Right ventricle myocardium superior (tissue), 1 donor: Measurements from ENCODE around the gene RPTN. TPM values are rescaled to one million over a fixed set of nuclear protein-coding genes. Genes with fewer than 3 reads are reported as not detected.
"Not testable (repeated sequence)": the region's sequence is repeated elsewhere in the genome, so short reads cannot be mapped to it uniquely, and the experiment has no call there.

ENCODE experiments used
- ATAC-seq: fragments of 200-7000 bp; cut with Tn5 transposase; one replicate; pipeline ENCODE4 v1.9.1; 2020; ENCODE audit warnings: mild to moderate bottlenecking; ENCODE audit not compliant: poor library complexity
- DNase-seq: peaks from one replicate; pipeline ENCODE4 v3.0.0-alpha.2; 2020
- intact Hi-C: fragments of 100-400 bp; cut with DNase I; formaldehyde crosslinking; loops from one replicate; pipeline ENCODE4 v1.11.2; 2022
- total RNA-seq: library from RNA; stranded (reverse); fragmentation: NEBNext Ultra II Directional; extraction: Animal tissue kit (Norgen Biotek cat#: 25700); gene quantifications from one replicate; pipeline ENCODE4 v1.2.1, GENCODE V29; 2021
- donor health status: DM: no; HTN: yes; CAD: no; lungs with severe emphysema.

Gene RPTN
- total RNA-seq, 1 donor from 2014 or later = not detected

DNA sequence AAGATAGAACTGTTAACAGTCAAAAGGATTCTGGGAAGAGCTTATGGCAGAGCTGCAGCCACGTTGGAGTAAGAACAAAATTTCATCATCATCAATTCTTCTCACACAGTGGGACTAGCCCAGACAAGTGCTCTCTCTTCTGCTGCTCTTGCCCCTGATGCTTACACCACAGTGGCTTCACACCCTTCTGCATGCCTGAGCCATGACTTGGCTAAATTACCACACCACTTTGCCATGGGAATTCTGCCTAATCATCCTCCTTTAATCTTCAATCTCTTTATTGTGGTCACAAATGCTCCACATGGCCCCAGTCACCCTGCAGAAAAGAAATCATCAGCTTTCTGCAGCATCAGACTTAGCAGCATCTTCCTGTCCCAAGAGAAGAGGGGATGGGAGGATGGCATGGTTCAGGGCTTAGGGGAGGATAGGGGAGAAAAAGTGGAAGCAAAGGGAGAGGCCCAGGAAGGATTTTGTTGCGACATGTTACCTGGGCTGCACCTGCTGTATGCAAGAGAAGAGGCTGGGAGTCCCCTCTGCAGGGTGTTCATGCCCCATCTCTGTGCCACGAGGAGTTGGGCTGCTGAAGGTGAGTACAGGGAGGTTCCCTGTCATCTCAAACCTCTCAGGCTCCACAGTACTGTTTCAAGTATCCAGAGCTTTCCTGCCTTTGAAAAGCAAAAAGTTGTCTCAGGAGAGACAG is 9.0 kb upstream of the RPTN start:
- intact Hi-C loops = no loop called here
- DNase-seq (no peak), ATAC-seq (peak; percentile 57)

DNA sequence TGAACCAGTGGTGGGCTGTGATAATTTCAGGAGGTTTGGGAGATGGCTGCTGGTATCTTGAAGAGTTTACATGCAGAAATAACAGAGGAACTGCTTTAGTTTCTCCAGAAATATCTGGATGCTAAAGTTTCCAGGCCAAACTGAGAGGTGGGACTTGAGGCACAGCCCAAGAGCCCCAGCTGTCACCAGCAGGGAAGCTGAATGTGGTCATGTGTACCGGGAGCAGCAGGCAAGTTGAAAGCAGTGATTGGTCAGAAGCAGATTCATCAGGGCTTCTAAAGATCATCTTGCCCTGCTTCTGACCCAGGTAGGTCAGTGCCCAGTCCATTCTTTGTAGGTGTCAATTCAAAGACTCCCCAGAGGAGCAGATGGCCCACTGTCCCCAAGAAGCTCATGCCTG is 7.9 kb upstream of the RPTN start:
- intact Hi-C loops = no loop called here
- DNase-seq = no peak
- ATAC-seq = no peak

DNA sequence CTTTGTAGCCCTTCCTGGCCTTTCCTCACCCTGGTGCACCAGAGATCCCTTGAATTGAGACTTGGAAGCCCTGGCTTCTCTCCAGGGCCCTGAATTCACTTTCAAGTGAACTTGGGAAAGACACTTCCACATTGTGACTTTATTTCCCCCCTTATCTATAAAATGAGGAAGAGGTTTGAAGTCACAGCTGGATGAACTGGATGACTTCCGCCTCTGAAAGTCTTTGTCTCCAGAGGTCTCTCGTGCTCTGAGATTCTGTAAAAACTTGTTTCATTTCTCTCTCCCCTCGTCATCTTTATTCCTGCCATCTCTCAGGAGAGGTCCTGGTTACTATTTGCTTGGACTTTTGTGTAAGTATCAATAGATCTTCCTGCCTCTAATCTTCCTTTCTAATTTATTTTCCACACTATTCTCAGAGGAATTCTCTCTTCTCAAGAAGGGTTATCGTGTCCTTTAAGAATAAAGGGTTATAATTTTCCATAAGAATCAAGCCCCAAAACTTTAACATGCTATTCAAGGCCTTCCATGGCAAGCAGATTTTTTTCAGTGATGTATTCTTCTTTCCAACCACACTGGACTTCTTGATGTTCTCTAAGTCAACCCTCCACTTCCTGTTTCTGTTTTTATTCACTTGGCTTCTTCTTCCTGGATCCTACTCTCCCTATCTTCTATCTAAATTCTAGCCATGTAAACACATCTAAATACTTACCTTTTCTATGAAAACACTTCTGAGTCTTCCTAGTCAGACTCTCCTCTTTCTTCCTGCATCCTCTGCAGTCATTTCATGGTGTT is 6.5 kb upstream of the RPTN start:
- intact Hi-C loops = no loop called here
- ATAC-seq (no peak), DNase-seq (no peak)

DNA sequence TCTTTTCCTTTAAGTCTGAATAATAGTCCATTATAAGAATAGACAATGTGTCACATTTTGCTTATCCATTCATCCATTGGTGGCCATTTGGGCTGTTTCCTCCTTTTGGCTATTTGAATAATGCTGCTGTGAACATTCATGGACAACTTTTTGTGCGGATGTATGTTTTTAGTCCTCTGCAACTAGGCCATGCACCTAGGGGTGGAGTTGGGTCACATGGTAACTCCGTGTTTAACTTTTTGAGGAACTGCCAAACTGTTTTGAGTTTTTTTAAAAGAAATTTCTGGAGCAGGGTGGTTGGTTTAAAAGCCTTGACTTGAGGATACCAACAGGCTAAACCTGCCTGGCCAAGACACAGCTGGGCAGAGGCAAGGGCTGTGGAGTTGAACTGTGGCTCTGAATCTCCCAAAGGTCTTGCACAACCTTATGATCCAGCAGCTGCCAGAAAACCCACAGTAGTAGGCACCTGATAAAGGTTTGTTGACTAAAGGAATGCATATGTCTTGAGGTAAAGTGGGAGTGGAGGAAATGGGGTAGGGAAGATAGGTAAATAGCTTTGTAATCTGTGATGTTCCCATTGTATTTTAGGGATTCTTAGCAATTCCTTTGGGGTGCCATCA is 5.6 kb upstream of the RPTN start:
- ATAC-seq (no peak), DNase-seq (no peak)
- intact Hi-C loops = no loop called here

DNA sequence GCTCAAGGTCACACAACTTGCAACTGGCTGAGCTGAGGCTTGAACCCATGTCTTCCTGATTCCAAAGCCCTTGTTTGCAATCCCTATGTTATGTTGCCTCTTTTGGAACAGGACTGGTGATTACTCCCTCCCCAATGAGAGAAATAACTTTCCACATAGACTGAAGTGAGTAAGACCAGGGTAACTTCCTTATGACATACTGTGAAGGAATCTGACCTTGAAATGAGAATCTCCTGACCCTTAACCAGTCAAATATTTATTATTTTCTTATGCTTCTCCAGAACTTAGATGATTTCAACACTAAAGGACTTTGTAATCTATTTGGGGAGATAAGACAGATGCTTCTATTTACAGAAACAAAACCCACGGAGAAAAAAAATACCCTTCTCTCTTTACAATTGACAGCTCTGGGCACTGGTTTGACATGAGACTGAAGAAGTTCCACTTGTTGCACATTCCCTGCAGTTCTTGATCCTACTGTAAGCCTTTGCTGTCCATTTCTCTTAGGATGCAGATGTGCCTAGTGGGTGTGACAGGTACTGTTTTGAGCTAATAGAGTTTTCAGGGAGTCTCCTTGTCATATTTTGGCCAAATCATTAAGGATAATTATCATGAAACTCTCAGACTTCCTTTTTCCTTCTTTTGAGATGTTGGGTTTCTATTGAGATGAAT is 3.9 kb upstream of the RPTN start:
- ATAC-seq = no peak
- intact Hi-C loops = no loop called here
- no peak for DNase-seq

DNA sequence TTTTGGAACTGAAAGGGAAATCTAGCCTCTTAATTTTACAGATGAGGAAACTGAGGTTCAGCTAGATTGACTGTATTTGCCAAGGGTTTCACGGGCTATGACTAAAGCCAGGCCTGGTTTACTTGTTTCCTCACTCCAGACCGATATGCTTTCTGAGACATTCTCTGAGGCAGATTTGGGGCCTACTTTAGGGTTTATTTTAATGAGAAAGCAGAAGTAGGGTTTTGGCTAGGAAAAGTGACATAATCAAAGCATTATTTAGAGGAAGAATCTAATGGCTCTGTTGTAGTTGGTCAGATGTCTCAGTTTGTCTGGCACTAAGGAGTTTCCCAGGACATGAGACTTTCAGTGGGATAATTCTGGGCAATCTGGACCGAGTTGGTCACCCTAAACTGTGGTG is 1.5 kb upstream of the RPTN start:
- ATAC-seq = peak; percentile 29
- no peak for DNase-seq
- intact Hi-C loops = no loop called here

DNA sequence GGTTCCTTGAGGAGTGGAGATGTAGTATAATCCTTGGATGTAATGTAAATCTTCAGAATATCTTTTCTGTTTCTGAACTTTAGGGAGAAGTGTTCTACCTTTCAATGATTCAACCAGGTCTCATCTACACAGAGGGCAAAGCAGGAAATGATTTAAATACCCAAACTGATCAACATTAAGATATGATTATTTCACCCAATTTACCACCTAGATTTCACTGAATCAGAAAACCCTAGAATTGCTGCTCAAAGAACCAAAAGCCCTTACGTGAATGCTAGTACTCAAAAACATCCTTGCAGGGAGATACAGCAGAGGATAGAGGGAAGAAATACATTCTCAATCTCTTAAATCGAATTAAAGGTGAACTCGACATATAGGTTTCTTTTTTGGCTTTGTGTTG is 5.0 kb downstream of the RPTN start:
- ATAC-seq (no peak), DNase-seq (no peak)
- intact Hi-C loops = no loop called here

DNA sequence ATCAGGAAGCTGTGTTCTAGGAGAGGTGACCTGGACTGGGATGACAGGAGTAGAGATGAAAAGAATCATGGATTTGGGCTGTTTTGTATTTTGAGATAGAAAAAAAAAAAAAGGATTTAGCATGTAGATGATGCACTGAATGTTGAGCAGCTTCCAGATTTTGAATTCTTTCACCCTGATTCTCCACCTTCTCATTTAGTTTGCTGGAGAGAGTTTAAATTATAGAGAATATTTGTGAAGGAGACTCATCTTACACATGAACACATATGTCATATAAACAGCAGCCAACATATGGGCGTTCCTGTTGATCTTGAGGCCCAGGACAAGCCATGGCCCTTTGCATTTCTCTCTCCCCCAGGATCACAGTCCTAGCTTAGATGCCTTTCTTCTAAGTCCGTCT is 7.4 kb downstream of the RPTN start:
- DNase-seq (no peak), ATAC-seq (no peak)
- intact Hi-C loops = no loop called here

DNA sequence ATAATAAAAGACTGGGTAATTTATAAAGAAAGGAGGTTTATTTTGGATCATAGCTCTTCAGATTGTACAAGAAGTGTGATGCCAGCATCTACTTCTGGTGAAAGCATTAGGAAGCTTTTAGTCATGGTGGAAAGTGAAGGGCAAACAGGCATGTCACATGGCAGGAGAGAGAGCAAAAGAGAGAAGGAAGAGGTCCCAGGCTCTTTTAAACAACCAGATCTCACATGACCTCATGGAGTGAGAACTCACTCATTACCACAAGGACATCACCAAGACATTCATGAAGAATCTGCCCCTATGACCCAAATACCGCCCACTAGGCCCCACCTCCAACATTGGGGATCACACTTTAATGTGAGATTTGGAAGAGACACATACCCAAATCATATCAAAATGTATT is 10.0 kb downstream of the RPTN start:
- no peak for DNase-seq
- intact Hi-C loops = no loop called here
- no peak for ATAC-seq

DNA sequence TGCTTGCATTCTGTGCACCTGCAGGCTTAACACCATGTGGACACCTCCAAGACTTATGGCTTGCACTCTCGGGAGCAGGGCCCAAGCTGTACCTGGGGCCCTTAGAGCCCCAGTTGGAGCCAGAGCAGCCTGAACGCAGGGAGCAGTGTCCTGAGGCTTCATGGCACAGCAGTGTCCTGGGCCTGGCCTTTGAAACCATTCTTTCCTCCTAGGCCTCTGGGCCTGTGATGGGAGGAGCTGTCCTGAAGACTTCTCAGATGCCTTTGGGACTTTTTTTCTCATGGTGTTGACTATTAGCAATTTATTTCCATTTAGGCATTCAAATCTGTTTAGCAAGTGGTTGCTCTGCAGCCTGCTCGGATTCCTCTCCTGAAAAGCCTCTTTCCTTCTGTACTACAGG is 11.0 kb downstream of the RPTN start:
- ATAC-seq (no peak), DNase-seq (no peak)
- intact Hi-C loops = no loop called here

DNA sequence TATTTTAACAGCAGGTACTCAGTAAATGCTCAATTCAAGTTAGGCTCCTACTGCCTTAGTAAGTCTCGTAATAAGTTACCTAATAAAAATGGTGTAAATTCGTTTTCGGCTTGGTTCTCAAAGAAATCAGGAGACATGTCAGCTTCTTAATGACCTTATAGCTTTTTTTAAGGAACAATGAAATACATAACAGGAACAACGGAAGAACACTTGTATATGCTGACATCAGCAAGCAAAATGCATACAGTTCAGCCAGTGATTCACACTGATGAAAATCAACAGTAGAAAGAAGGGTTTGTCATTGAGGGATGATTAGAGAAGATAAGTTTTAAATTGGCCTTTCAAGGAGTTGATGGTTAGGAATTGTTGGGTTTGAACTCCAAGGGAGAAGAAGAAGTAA is 13.3 kb downstream of the RPTN start:
- intact Hi-C loops = no loop called here
- no peak for ATAC-seq
- no peak for DNase-seq

DNA sequence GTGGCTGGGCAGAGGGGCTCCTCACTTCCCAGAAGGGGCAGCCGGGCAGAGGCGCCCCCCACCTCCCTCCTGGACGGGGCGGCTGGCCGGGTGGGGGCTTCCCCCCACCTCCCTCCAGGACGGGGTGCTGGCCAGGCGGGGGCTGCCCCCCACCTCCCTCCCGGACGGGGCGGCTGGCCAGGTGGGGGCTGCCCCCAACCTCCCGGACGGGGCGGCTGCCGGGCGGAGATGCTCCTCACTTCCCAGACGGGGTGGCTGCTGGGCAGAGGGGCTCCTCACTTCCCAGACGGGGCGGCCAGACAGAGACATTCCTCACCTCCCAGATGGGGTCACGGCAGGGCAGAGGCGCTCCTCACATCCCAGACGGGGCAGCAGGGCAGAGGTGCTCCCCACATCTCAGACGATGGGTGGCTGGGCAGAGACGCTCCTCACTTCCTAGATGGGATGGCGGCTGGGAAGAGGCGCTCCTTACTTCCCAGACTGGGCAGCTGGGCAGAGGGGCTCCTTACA is 14.3 kb downstream of the RPTN start:
- intact Hi-C loops, ATAC-seq, DNase-seq: not testable (repeated sequence)

DNA sequence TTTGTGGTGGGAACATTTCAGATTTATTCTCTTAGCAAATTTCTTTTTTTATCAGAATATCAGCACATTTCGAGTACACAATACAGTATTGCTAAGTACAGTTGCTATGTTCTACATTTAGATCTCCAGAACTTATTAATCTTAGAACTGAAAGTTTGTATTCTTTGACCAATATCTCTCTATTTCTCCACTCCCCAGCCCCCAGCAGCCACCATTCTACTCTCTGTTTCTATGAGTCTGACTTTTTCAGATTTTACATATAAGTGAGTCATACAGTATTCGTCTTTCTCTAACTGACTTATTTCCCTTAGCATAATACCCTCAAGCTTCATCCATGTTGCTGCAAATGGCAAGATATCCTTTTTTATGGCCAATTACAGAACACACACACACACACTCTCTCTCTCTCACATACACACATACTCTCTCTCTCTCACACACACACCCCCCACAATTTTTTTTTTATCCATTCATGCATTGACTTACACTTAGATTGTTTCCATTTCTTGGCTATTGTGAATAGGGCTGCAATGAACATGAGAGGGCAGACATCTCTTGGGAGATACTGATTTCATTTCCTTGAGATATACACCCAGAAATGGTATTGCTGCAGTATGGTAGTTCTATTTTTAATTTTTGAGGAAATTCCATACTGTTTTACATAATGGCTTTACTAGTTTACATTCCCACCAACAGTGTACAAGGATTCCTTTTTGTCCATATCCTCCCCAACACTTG is 15.7 kb downstream of the RPTN start:
- ATAC-seq (no peak), DNase-seq (no peak)
- intact Hi-C loops = no loop called here

DNA sequence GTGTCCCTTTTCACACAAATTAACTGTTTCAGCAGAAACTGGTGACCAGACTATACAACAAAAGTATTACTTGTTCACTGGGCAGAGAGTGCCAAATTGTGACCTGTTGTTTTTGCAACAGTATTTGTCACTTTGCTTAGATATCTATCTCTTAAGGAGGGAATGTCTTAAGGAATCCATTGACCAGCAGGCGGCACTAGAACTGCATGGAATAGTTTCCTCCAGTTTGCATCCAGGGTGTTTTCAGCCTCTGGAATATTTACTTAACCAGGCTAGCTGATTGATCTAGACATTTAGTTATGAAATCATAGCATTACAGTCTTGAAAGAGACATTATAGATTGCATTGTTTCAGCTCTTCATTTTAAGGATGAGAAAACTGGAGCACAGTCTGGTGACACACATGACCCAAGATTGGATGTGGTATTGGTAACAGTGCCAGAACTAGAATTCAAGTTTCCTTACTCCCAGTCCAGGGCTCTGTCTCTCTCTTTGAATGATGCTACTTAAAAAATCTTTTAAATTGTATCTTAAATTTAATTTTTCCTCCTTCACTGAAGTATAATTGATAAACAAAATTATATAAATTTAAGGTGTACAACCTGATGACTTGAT is 16.9 kb downstream of the RPTN start:
- DNase-seq (peak; percentile 47), ATAC-seq (peak; percentile 55)
- intact Hi-C loops = loop anchor here (2.0 kb wide), 1 partner anchor 43 kb away; no protein-coding TSS in a partner anchor

DNA sequence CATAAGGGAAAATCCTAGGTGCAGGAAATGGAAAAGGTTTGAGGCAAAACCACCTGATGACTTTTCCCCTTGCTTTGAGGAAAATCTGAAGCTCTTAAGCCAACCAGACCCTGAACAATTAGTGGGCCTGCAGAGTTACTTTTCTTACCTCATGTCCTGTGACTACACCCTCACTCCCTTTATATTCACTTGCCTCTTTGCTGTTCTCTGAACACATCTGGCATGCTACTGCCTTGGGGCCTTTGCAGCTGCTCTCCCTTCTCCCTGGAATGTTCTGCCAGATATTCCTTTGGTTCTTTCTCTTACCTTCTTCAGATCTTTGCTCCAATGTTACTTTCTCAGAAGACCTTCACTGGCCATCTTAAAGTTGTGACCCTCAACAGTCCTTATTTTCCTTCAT is 21.8 kb downstream of the RPTN start:
- intact Hi-C loops = no loop called here
- DNase-seq (no peak), ATAC-seq (no peak)

DNA sequence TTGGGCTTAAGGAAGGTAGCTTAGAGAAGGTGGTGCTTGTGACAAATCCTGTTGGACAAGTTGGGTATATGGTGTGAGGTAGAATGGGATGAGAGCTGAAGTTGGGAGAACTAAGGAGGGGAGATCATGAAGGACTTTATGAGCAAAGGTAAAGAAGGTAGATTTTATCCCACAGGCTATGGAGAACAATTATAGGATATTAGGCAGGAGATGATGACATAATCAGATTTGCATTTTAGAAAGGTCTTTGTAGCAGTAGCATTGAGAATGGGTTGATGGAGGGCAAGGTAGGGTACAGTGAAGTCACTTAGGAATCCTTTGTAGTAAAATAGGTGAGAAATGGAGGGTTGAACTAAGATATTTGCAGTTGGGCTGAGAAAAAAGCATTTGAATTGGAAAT is 28.8 kb downstream of the RPTN start:
- no peak for DNase-seq
- ATAC-seq = no peak
- intact Hi-C loops = no loop called here

DNA sequence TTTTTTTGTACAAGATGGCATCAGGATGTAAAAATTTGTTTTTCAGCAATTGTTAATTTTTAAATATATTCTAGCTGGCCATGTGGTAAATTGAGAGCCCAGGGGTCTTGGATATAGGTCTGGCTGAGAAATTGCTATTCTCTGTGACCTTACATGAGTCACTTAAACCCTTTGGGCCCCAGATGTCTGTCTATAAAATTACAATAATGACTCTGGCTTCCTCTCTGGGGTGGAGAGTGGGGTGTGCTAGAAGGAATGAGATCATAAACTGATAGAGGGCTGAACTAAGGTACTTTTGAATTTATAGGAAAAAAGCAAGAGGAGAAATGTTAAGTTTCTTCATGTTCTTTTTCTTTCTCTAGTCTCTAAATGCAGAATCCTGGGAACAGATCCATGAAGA is 31.4 kb downstream of the RPTN start:
- DNase-seq (no peak), ATAC-seq (no peak)
- intact Hi-C loops = no loop called here

DNA sequence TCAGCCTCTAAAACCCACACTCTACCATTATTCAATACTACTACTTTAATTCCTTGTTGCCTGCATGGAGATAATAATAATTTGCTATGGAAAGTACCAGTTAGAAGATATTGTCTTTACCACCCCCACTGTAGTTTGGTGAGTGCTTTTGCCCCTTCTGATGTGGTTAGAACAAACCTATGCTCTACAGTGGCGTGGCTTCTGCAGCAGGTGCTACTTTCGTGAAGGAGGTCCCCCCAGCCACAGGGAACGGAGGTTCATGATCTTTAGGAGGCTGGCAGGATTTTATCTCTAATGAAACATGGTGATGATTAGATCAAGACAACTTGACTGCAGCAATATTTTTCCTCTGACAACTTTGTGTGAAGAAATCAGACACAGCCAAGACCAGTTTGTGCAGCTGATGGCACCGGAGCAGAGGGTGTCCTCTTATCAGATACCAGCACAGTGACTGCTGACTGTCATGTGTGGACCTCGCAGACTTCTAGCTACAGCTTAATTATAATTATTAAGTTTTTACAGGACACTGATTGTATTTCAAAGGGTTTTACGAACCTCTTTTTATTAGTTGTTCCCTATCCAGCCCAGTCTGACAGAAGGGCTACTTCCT is 33.1 kb downstream of the RPTN start:
- DNase-seq = no peak
- intact Hi-C loops = no loop called here
- ATAC-seq = no peak
